Spleen (tissue), 7 donors: ENCODE results near the gene POU2F3.

Experiments used
- POLR2AphosphoS5 ChIP-seq, 3 donors: sonication (generic); formaldehyde crosslinking; IDR thresholded peaks; one replicate each; pipeline ENCODE4 v1.5.1; 2017; ENCODE audit warnings: antibody characterized with exemption in 3 of 3
- TF ChIP-seq, protein P1 (sequence below), 11 experiments: fragments of 200-600 bp in 7 of 11; fragments of 450-650 bp in 4 of 11; sonication (generic) in 4 of 11; IDR thresholded peaks in 8 of 11; conservative IDR thresholded peaks in 3 of 11; 1 replicate in 7 of 11; 2 replicates in 4 of 11; pipeline versions ENCODE4 v1.4.0 to v1.8.0; 2016 to 2021; ENCODE audit warnings: antibody characterized with exemption in 11 of 11, inconsistent platforms in 4 of 11, mild to moderate bottlenecking in 1 of 11
- donor health status: DM: no; HTN: no; CAD: no; lungs with moderate emphysema.
- donor health status: DM: no; HTN: no; CAD: no.
- donor health status: DM: no; HTN: no; CAD: no.

- TF ChIP-seq, protein P1, sequence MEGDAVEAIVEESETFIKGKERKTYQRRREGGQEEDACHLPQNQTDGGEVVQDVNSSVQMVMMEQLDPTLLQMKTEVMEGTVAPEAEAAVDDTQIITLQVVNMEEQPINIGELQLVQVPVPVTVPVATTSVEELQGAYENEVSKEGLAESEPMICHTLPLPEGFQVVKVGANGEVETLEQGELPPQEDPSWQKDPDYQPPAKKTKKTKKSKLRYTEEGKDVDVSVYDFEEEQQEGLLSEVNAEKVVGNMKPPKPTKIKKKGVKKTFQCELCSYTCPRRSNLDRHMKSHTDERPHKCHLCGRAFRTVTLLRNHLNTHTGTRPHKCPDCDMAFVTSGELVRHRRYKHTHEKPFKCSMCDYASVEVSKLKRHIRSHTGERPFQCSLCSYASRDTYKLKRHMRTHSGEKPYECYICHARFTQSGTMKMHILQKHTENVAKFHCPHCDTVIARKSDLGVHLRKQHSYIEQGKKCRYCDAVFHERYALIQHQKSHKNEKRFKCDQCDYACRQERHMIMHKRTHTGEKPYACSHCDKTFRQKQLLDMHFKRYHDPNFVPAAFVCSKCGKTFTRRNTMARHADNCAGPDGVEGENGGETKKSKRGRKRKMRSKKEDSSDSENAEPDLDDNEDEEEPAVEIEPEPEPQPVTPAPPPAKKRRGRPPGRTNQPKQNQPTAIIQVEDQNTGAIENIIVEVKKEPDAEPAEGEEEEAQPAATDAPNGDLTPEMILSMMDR (IDR thresholded peaks at IDR 0.05 in 8 of 11, conservative IDR thresholded peaks at IDR 0.05 in 3 of 11), result no peak
- TF ChIP-seq POLR2AphosphoS5 (IDR thresholded peaks at IDR 0.05), result no peak
Measured at GRCh38 chr11:120357620-120358019, 117.7 kb downstream of the POU2F3 start.
